BJ (cell line): ENCODE data around the gene CHST11. TPM values are rescaled to one million over a fixed set of nuclear protein-coding genes. Genes with fewer than 3 reads are reported as not detected.

Experiments used
- CTCF ChIA-PET: fragments of 350-600 bp; formaldehyde crosslinking; extraction: SDS; loops from one replicate; lab custom pipeline; 2021; ENCODE audit warnings: antibody characterized with exemption, inconsistent platforms; lab: Yijun Ruan, JAX
- POLR2A ChIA-PET: fragments of 300-600 bp; sonication (Branson Sonifier 250); formaldehyde crosslinking; extraction: SDS; loops from one replicate; lab custom pipeline; 2021; ENCODE audit warnings: antibody characterized with exemption; lab: Charles Lee
- DNase-seq: peaks from one replicate; pipeline ENCODE4 v3.0.0-alpha.2; 2011; ENCODE audit warnings: low read depth
- H3K27me3 ChIP-seq: 2 replicates; pipeline ENCODE4 v1.6.0; 2011; ENCODE audit warnings: low read length; ENCODE audit not compliant: control insufficient read depth, insufficient read depth
- H3K36me3 ChIP-seq: 2 replicates; pipeline ENCODE4 v1.5.1; 2011; ENCODE audit warnings: low read length; ENCODE audit not compliant: control insufficient read depth, insufficient read depth
- H3K4me3 ChIP-seq: 2 replicates; pipeline ENCODE4 v1.5.1; 2011; ENCODE audit warnings: low read depth, mild to moderate bottlenecking, control low read depth, low read length
- polyA plus RNA-seq: library from polyadenylated mRNA; depleted of rRNA; stranded (reverse); fragments of >200 nt; gene quantifications from 2 replicates; pipeline ENCODE4 v1.2.3, GENCODE V29; 2011
- TF ChIP-seq, protein P1 (sequence below): IDR thresholded peaks from 2 replicates; pipeline ENCODE4 v1.5.1; 2011; ENCODE audit warnings: low read depth, mild to moderate bottlenecking, control low read depth, inconsistent platforms, low read length, moderate library complexity; ENCODE audit not compliant: insufficient read depth

The CHST11 gene
- polyA plus RNA-seq, 1 experiment, result 7.3 TPM

DNA sequence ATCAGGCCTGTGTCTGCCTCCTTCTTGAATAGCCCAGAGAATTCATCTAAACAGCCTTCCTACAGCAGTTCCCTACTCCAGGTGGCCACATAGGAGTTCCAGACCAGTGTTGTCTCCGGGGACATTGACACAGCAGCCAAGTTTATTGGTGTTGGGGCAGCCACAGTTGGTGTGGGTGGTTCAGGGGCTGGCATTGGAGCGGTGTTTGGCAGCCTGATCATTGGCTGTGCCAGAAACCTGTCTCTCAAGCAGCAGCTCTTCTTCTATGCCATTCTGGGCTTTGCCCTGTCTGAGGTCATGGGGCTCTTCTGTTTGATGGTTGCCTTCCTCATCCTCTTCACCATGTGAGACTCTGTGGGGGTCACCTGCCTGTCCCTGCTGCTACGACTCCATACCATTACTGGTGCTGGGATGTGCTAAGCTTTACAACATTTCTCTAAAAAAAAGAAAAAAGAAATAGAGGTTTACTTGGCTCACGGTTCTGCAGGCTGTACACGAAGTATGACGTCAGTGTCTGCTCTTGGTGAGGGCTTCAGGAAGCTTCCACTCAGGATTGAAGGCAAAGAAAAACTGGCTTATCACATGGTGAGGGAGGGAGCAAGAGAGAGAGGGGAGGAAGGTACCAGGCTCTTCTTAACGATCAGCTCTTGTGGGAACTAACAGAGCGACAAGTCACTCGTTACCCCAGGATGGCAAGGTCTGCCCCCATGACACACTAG is 57.5 kb downstream of the CHST11 start:
- no peaks in the 10 kb centered on the region for H3K36me3 ChIP-seq
- DNase-seq, result no peak
- ChIA-PET CTCF (no interaction called here), POLR2A (no interaction called here)
- TF ChIP-seq, protein P1, sequence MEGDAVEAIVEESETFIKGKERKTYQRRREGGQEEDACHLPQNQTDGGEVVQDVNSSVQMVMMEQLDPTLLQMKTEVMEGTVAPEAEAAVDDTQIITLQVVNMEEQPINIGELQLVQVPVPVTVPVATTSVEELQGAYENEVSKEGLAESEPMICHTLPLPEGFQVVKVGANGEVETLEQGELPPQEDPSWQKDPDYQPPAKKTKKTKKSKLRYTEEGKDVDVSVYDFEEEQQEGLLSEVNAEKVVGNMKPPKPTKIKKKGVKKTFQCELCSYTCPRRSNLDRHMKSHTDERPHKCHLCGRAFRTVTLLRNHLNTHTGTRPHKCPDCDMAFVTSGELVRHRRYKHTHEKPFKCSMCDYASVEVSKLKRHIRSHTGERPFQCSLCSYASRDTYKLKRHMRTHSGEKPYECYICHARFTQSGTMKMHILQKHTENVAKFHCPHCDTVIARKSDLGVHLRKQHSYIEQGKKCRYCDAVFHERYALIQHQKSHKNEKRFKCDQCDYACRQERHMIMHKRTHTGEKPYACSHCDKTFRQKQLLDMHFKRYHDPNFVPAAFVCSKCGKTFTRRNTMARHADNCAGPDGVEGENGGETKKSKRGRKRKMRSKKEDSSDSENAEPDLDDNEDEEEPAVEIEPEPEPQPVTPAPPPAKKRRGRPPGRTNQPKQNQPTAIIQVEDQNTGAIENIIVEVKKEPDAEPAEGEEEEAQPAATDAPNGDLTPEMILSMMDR, result no peak
- H3K27me3 ChIP-seq, result no peaks in the 10 kb centered on the region; the same call in 1 of the 2 replicates
- H3K4me3 ChIP-seq, result no peak overlapping the region

DNA sequence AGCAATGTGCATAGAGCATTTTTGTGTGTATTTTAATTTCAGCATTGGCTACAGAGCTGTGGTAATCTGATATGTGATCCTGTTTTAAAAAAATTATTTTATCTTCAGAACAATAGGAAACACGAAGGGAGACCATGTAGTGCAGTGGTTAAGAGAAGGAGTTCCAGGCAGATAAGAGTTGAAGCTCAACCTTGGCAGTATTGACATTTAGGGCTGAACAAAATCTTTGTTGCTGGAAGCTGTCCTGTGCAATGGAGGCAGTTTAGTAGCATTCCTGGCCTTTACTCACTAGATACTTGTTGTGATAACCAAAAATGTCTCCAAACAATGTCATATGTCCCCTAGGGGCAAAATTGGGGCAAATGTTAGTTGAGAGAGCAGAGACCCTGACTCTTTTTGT is 59.2 kb downstream of the CHST11 start:
- TF ChIP-seq, protein P1, result no peak
- POLR2A ChIA-PET, result no interaction called here

DNA sequence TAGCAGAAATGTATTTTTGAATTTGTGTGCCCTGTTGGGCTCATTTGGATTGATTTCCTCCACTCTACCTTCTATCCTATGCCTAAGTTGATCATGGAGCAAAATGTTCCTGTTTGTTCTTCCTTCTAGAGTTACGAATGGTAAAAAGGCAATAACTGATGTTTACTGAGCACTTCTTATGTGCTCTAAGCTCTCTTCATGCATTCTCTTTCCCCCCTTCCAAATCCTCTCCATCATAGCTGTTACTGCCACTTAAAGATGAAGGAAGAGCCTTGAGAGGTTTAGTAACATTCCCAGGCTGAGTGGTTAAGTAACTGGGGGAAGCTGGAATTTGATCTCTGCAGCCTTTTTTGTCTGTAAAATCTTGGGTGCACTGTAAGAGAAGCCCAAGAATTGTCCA is 60.1 kb downstream of the CHST11 start:
- no peaks in the 10 kb centered on the region; the same call in 1 of the 2 replicates for H3K27me3 ChIP-seq
- no peak for DNase-seq
- ChIA-PET CTCF (no interaction called here), POLR2A (no interaction called here)
- H3K4me3 ChIP-seq, result no peak overlapping the region
- no peaks in the 10 kb centered on the region for H3K36me3 ChIP-seq
- TF ChIP-seq, protein P1, result no peak

More for the DNA sequence above, 59.2 kb downstream of the CHST11 start:
- no peaks in the 10 kb centered on the region for H3K36me3 ChIP-seq
- CTCF ChIA-PET, result no interaction called here
- DNase-seq, result no peak
- no peaks in the 10 kb centered on the region; the same call in 1 of the 2 replicates for H3K27me3 ChIP-seq
- no peak overlapping the region for H3K4me3 ChIP-seq

DNA sequence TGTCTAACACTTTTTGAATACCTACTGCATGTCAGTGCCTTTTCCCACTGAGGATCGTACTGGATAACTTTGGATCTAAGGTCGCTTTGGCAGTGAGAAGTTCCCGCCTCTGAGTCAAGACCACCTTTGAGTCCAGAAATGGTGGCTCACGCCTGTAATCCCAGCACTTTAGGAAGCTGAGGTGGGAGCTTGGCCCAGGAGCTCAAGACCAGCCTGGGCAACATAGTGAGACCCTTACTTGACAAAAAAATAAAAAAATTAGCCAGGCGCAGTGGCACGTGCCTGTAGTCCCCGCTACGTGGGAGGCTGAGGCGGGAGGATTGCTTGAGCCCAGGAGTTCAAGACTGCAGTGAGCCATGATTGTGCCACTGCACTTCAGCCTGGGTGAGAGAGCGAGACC is 61.1 kb downstream of the CHST11 start:
- no peaks in the 10 kb centered on the region; the same call in 1 of the 2 replicates for H3K27me3 ChIP-seq
- DNase-seq, result no peak
- H3K36me3 ChIP-seq, result no peaks in the 10 kb centered on the region
- ChIA-PET CTCF (no interaction called here), POLR2A (no interaction called here)
- no peak overlapping the region for H3K4me3 ChIP-seq
- TF ChIP-seq, protein P1, result no peak

DNA sequence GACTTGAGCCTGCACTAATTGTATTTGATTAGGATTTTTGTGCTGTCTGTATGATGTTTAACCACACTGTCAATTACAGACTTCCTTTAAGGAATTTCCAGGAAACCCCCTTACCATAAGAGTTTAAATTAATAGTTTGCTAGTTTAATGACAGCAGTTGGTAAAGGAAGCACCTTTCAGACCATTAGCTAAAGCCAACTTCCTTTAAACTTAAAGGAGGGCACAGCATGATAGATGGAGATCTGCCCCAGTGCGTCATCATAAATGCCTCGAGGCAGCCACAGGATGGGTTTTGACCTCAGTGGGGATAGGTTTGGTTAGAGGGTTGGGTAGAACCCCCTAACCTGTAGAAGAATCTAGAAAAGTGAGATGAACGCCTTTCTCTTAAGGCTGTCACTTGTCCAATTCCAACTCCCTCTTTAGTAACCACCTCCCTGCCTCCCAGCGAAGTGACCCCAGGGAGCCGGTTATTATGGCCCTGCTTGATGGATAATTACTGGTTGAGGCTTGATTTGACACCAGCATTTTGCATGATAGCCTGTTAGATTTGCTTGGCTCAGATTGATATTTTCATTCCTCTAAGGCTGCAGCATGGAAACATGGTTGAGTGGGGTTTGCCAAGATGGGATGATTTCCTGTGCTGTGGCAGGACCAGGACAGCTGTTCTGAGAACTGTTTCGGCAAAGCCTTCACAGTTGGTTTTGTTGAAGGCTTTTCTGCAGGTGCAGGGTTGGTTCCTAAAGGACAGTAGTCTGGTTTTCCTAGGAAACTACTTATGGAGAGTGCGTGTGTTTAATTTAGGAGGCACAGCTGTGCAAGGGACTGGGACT is 62.7 kb downstream of the CHST11 start:
- POLR2A ChIA-PET, result no interaction called here
- CTCF ChIA-PET, result no interaction called here
- no peak for DNase-seq
- TF ChIP-seq, protein P1, result no peak
- no peaks in the 10 kb centered on the region for H3K36me3 ChIP-seq
- H3K4me3 ChIP-seq, result no peak overlapping the region
- no peaks in the 10 kb centered on the region; the same call in 1 of the 2 replicates for H3K27me3 ChIP-seq
